Left kidney (tissue), 8 donors: ENCODE results near the gene PAGE5. TPM values are rescaled to one million over a fixed set of nuclear protein-coding genes. Genes with fewer than 3 reads are reported as not detected.

ENCODE experiments used
- DNase-seq: peaks from one replicate; pipeline ENCODE4 v3.0.0-alpha.2; 2013
- long read RNA-seq, 8 donors: transcript quantifications; one replicate each; lab custom pipeline, GENCODE V29; 2026
- polyA plus RNA-seq: library from polyadenylated mRNA; unstranded; fragments of 120-200 nt; gene quantifications from one replicate; pipeline ENCODE4 v1.2.1, GENCODE V29; 2013; ENCODE audit not compliant: insufficient read length

The PAGE5 gene, protein sequence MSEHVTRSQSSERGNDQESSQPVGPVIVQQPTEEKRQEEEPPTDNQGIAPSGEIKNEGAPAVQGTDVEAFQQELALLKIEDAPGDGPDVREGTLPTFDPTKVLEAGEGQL
- not detected for polyA plus RNA-seq
- long read RNA-seq, donor 1 = 0 reads
- long read RNA-seq, donor 2 = 0 reads
- long read RNA-seq, donor 3 = 0 reads
- long read RNA-seq, donor 4 = 0 reads
- long read RNA-seq, donor 5 = 0 reads
- long read RNA-seq, donor 6 = 0 reads
- long read RNA-seq, donor 7 = 0 reads
- long read RNA-seq, donor 8 = 0 reads

DNA sequence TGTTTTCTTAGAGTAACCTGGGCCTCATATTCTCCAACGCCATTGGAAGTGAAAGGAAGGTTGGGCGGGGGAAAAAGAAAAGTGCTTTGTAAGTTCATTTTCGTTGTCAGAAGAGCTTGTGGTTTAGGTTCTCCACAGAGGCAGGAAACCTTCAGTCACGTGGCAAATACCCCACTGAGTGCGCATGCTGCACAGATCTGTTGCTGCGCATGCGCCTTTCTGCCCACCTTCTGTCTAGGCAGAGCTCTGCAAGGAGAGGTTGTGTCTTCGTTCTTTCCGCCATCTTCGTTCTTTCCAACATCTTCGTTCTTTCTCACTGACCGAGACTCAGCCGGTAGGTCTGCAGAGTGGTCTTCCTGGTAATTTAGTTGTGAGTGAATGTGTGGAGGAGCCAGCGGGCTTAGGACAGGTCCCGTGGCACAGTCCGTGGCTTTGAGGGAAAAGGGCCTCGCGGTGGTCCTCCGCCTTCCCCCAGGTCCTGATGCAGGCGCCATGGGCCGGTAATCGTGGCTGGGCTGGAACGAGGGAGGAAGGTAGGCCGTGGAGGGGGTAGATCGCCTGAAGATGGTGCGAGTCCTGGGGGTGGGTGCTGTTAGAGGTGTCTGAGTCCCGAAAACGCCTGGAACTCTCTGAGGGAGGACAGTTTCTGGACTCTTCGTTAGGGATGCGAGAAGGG, at the start of gene PAGE5:
Gene PAGE5 (plus strand): TSS at position 228 of the 676 bp plus-strand sequence. CDS start 1,037 bp downstream, outside the sequence.
- no peak for DNase-seq

DNA sequence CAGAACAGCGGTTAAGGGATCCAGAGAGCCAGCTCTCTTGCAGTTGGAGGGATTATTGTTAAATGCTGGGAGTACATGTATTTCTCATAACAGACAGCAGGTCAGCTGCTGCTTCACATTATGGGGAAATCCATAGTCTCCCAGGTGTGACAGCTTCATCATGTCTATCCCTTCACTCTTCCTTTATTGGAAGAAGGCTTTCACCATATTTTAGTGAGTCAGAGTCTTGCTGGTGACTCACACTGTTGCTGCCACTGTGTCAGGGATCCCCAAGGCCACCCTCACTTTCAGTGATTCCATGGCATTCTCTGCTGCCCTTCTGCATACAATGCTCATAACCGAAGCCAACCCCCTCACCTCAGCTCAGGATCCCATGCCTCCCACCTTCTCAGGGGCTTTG, 32.9 kb upstream of the PAGE5 start:
- DNase-seq = no peak

DNA sequence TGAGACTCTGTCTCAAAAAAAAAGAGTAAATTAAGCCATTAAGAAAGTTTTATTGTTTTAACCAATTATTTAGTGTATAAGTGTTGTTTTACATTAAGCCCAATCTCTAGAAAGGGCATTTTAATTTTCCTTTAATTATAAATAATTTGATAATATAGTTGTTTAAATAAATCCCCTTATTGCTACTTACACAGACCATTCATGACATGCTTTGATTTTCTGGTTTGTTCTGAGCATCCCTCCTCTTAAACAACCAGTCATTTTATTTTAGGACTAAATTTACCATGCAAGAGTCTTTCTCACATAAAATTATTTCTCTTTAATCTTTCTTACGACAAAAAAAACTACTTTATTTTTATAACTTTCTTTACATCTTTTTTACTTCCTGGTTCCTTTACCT, 23.5 kb upstream of the PAGE5 start:
- no peak for DNase-seq

DNA sequence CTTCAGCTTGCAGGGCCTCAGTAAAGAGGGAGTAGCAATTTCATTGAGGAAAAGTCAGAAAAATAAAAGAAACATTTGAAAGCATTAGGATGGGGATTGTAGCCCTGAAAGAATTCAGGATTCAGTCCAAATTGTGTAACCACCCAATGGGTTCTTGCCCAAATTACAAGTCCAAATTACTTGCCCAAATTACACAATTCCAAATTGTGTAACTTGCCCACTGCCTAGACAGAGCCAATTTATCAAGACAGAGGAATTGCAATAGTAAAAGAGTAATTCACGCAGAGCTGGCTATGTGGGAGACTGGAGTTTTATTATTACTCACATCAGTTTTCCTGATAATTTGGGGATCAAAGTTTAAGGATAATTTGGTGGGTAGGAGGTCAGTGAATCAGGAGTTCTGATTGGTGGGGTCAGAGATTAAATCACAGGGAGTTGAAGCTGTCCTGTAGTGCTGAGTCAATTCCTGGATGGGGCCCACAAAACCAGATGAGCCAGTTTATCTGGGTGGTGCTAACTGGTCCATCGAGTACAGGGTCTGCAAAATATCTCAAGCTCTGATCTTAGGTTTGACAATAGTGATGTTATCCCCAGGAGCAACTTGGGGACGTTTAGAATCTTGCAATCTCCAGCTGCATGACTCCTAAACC, 18.1 kb upstream of the PAGE5 start:
- no peak for DNase-seq

DNA sequence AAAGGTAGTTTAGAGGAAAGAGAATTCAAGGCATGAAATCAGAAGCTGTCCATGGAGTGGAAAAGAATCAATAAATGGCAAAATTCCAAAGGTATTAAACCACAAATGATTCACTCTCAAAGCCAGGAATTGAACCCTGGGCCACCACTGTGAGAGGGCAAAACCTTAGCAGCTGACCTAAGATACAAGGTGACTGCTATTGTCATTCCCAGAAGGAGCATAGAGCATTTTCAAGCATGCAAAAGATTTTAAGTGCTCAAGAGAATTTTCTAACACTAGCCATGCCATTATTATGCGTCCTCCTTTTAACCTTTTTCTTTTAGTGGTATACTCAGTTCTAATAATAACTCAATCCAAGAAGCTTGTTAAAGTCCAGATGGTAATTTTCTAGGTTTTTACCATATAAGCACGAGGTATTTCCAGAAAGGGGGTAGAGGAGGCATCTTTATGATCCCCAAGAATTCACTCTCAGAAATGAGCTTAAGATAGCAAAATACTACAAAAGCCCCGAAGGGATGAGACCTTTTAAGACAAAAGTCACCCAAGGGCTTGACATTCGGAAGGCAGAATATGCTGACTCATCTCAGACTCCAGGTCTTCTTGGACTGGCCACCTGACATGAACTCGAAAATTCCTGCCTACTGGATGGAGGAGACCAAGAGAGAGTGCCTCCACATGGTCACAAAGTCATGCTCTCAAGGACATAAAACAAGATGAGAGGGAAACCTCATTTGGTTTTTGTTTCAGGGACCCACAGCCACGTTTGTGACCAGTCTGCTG, 13.8 kb upstream of the PAGE5 start:
- no peak for DNase-seq

DNA sequence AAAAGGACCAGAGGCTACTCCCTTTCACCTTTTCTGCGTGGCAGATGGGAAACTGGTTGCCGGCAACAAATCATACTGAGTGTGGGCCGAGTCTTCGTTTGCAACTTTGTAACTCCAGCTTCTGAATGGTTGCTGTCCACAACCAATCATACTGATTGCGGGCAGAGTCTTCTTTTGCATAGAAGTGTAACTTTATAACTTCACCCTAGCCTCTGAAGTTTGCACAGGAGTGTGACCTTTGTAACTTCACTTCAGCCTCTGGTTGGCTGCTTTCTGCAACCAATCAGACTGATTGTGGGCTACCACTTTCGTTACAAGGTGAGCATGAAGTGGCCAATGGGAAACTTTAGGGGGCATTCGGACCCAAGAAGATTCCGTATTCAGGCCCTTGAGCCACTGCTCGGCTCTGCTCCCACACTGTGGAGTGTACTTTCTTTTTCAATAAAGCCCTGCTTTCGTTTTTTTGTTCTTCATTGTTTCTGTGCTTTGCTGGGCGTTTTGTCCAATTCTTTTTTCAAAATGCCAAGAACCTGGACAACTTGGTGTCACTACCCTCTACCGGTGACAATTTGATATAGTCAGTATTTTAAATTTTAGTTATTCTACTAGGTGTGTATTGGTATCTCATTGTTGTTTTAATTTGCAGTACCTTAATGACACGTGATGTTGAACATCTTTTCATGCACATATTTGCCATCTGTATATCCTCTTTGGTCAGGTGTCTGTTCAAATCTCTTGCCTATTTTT, 9.0 kb upstream of the PAGE5 start:
- DNase-seq = no peak

DNA sequence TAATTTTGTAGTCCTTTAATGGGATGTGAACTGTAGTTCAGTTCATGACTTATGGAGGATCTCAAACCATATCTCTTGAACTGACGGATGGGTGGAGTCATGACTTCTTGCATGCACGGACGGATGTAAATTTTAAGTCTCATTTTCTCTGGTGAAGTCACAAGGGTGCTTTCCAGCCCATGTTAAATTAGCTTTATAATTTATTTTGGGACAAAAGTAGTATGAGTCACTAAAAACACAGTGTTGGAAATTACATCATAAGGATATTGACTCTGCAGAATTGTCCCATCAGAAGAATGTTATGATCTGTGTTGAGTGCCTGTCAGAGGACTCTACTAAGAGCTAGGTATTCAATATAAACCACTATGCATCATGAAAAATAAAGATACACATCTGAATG, 6.8 kb upstream of the PAGE5 start:
- no peak for DNase-seq

DNA sequence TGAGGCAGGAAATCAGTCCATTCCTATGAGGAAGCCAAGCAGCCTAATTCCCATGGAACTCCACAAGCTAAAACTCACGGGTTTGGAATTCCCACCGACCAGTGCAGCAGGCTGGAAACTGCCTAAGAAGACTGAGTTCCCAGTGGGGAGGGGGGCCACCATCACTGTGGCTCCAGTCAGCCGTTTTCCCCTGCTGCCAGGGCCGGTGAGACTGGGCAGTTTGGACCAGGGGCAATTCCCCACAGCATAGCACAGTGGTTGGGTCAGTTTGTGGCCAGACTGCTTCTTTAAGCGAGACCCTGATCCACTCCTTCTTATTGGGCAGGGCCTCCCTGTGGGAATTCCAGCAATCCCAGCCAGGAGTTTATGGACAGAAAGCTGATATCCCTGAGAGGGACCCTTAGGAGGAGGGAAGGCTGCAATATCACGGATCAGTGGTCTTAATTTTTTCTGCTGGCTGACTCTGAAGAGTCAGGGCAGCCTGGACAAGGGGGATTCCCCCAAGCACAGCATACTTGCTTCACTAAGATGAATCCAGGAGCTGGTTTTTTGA, 20.7 kb downstream of the PAGE5 start:
- DNase-seq = peak; percentile 0

DNA sequence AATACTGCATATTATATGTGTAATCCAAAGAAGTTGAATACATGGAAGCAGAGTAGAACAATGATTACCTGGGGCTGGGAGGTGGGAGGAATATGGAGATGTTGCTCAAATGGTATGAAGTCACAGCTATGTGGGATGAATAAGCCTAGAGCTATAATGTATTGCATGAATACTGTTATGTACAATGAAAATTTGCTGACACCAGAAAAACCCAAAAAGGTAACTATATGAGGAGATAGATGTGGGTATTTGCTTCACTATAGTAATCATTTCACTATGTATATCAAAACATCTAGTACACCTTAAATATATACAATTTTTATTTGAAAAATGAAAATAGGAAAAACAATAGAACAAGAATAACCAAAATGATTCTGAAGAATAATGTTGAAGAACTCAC, 33.4 kb downstream of the PAGE5 start:
- DNase-seq = no peak

DNA sequence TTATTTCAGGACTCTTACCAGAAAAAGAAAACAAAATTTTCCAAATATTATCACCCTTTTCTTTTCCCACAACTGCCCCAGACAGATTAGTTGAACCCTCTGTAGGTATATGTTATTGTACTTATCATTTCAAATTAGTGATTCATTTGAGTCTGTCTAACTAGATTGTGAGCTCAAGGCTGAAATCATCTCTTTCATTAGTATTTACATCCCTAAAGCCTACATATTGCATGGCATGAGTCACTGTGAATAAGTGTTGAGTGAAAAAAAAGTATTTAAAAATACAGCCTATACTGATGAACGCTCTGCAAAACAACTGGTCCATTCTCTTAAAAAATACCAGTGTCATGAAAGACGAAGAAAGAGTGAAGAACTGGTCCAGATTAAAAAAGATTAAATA, 40.7 kb downstream of the PAGE5 start:
- no peak for DNase-seq

DNA sequence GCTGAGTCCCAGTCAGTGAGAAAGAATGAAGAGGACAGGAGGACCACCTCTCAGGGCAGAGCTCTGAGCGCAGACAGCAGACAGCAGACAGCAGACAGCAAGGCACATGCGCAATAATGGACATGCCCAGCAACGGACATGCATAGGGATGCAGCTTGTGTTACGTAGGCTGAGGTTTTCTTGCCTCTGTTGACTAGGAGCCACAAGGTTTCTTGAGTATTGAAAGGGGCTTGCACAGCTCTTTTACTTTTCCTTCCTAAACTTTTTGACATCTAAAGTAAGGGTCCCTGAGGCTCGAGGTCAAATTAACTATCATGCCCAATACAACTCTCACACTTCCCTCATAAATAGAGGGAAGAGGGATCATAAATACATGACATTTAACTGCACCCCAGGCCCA, 44.7 kb downstream of the PAGE5 start, which contains the start of gene PAGE3:
Gene PAGE3 (minus strand): TSS at position 101 of the 400 bp plus-strand sequence. CDS start 1,013 bp downstream, outside the sequence.
- DNase-seq = no peak

Other genes starting within 250 kb of the PAGE5 start
- gene PFKFB1, start 226.2 kb upstream of the PAGE5 start, polyA plus RNA-seq = 0.73 TPM
- 14.3 TPM for gene APEX2, start 220.0 kb upstream of the PAGE5 start, polyA plus RNA-seq
- 8.1 TPM for gene ALAS2, start 189.4 kb upstream of the PAGE5 start, polyA plus RNA-seq
- gene PAGE2B, start 145.3 kb upstream of the PAGE5 start, polyA plus RNA-seq = 0.32 TPM
- gene PAGE2, start 131.3 kb upstream of the PAGE5 start, polyA plus RNA-seq = not detected
- gene PAGE3, start 44.6 kb downstream of the PAGE5 start, polyA plus RNA-seq = not detected
- gene MAGEH1, start 231.8 kb downstream of the PAGE5 start, polyA plus RNA-seq = 63.2 TPM